Measurements from ENCODE around the gene PCBD1. TPM values are rescaled to one million over a fixed set of nuclear protein-coding genes. Genes with fewer than 3 reads are reported as not detected.

The PCBD1 gene
- total RNA-seq, 1 experiment from 2014 or later, result 39.7 TPM

GRCh38 chr10:70833601-70834000 is 54.8 kb downstream of the PCBD1 start:
- Histone ChIP-seq H4K8ac (replicated peaks; ENCODE audit: insufficient read length, low read depth, low read length) (no peak overlapping the region), H2BK12ac (ENCODE audit: insufficient read length, low read depth, low read length) (no peak overlapping the region), H2AK5ac (ENCODE audit: insufficient read length, low read length) (no peak overlapping the region), H2BK5ac (ENCODE audit: insufficient read length, low read length) (no peak overlapping the region), H3K9ac (ENCODE audit: extremely low read depth, insufficient read length, low read length) (no peak overlapping the region), H3K23ac (ENCODE audit: insufficient read length, low read depth, low read length) (no peak overlapping the region), H2AFZ (ENCODE audit: low read length) (no peak overlapping the region), H2BK15ac (ENCODE audit: low read depth, low read length) (no peak overlapping the region), H3K18ac (ENCODE audit: insufficient read length, low read depth, low read length) (no peak overlapping the region), H2BK20ac (ENCODE audit: low read depth, low read length, poor library complexity, severe bottlenecking) (no peak overlapping the region), H3K4me2 (ENCODE audit: insufficient read depth, insufficient read length, low read length) (no peak overlapping the region), H3K4me1 (ENCODE audit: insufficient read depth, low read length) (no peaks in the 10 kb centered on the region), H3T11ph (ENCODE audit: low read length) (no peak overlapping the region), H4K20me1 (ENCODE audit: control insufficient read depth, insufficient read depth, insufficient read length) (no peaks in the 10 kb centered on the region), H4K5ac (ENCODE audit: insufficient read length, low read depth, low read length) (no peak overlapping the region), H3K27me3 (ENCODE audit: insufficient read depth, low read length) (no peaks in the 10 kb centered on the region), H3K23me2 (ENCODE audit: insufficient read length, low read depth, low read length, poor library complexity, severe bottlenecking) (no peaks in the 10 kb centered on the region), H3K79me2 (ENCODE audit: insufficient read depth, low read length) (peaks cover 5% of the 10 kb centered on the region; the same call in 1 of the 2 replicates), H3K9me3 (ENCODE audit: control insufficient read depth, low read depth, low read length) (no peaks in the 10 kb centered on the region), H3K4ac (ENCODE audit: low read depth, low read length) (no peak overlapping the region), H3K79me1 (ENCODE audit: insufficient read depth, low read depth, low read length, poor library complexity, severe bottlenecking) (peaks cover 3% of the 10 kb centered on the region), H2BK120ac (ENCODE audit: low read depth, low read length, poor library complexity, severe bottlenecking) (no peak overlapping the region), H4K91ac (ENCODE audit: insufficient read length, low read depth, low read length) (no peak overlapping the region), H3K56ac (ENCODE audit: insufficient read length, low read depth, low read length) (no peak overlapping the region), H3K14ac (ENCODE audit: insufficient read depth, low read length) (no peak overlapping the region), H3K27ac (ENCODE audit: insufficient read length, low read depth, low read length) (no peak overlapping the region)
- peaks cover 0 to 4% of the 10 kb centered on the region in 2 experiments; a peak in 2 of 4 replicates for H3K4me1 Mint-ChIP-seq
- no CpG with 5 or more reads among the region's 2 CpGs for WGBS (ENCODE audit: extremely low coverage, insufficient read length, low lambda C conversion rate)
- H3K4me3 Mint-ChIP-seq, result no peak overlapping the region
- peaks cover 13 to 30% (median 26%) of the 10 kb centered on the region in 3 experiments; a peak in 6 of 7 replicates for H3K36me3 Mint-ChIP-seq (ENCODE audit: insufficient read depth in 1 of 3, low read depth in 3 of 3)
- no peak for TF ChIP-seq CTCF (conservative IDR thresholded peaks at IDR 0.05)
- DNase-seq, result no peak
- no peak overlapping the region; a peak in 1 of 7 replicates for H3K27ac Mint-ChIP-seq
- peaks cover 0 to 3% of the 10 kb centered on the region in 2 experiments; a peak in 3 of 5 replicates for H3K9me3 Mint-ChIP-seq
- no peaks in the 10 kb centered on the region for H3K27me3 Mint-ChIP-seq (ENCODE audit: low read depth)

Other genes starting within 250 kb of the PCBD1 start
- gene ADAMTS14, start 216.1 kb downstream of the PCBD1 start, total RNA-seq (2021), result 1.6 and 1.9 TPM in 2 replicates
- gene TBATA, start 103.2 kb downstream of the PCBD1 start, total RNA-seq (2021), result not detected in 2 replicates
- 52.6 and 60.8 TPM in 2 replicates for gene SGPL1, start 72.6 kb downstream of the PCBD1 start, total RNA-seq (2021)

Measured in H9 (cell line).